Adipocyte (in vitro differentiated cells): ENCODE measurements around the gene FYN.

ENCODE experiments used
- DNase-seq: peaks from one replicate; pipeline ENCODE4 v3.0.0-alpha.2; 2015; ENCODE audit warnings: low read depth
- H3K27me3 ChIP-seq: replicated peaks from 2 replicates; pipeline ENCODE4 v1.7.0; 2013; ENCODE audit warnings: mild to moderate bottlenecking, low read length, moderate library complexity; ENCODE audit not compliant: control insufficient read depth, insufficient read depth
- H3K36me3 ChIP-seq: 2 replicates; pipeline ENCODE4 v1.7.0; 2013; ENCODE audit warnings: low read length, mild to moderate bottlenecking, moderate library complexity; ENCODE audit not compliant: control insufficient read depth, insufficient read depth, severe bottlenecking
- H3K4me1 ChIP-seq: 2 replicates; pipeline ENCODE4 v1.7.0; 2013; ENCODE audit warnings: mild to moderate bottlenecking, low read length, moderate library complexity; ENCODE audit not compliant: control insufficient read depth, insufficient read depth
- H3K4me3 ChIP-seq: 2 replicates; pipeline ENCODE4 v1.7.0; 2013; ENCODE audit warnings: mild to moderate bottlenecking, low read length, moderate library complexity
- H3K9ac ChIP-seq: 2 replicates; pipeline ENCODE4 v1.7.0; 2013; ENCODE audit warnings: mild to moderate bottlenecking, low read length, moderate library complexity
- H3K9me3 ChIP-seq: 2 replicates; pipeline ENCODE4 v1.7.0; 2013; ENCODE audit warnings: mild to moderate bottlenecking, low read length, moderate library complexity; ENCODE audit not compliant: control insufficient read depth

The FYN gene

DNA sequence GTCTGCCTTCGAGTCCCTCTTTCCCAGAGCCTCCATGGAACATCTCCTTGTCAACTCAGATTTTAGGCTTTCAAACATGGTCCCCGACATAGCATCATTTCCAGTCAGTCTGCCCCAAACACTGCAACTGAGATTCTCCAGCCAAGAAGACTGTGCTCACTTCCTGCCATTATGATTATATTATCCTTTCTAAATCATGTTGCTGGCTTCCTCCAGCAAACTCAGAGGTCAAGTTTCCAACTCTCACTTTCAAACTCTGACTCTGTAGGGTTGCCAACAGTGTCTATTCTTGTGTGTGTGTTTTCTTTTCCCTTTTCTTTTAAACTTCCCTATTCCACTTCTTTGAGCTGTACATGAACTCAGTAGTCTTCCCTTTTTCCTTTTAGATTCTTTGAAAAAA, 206.4 kb downstream of the FYN start:
- Histone ChIP-seq H3K27me3 (no peaks in the 10 kb centered on the region), H3K9ac (peak overlapping the region; percentile 38), H3K36me3 (peaks cover 40% of the 10 kb centered on the region), H3K4me1 (peaks cover 56% of the 10 kb centered on the region), H3K4me3 (peak overlapping the region; percentile 7), H3K9me3 (no peaks in the 10 kb centered on the region)
- DNase-seq, result no peak

DNA sequence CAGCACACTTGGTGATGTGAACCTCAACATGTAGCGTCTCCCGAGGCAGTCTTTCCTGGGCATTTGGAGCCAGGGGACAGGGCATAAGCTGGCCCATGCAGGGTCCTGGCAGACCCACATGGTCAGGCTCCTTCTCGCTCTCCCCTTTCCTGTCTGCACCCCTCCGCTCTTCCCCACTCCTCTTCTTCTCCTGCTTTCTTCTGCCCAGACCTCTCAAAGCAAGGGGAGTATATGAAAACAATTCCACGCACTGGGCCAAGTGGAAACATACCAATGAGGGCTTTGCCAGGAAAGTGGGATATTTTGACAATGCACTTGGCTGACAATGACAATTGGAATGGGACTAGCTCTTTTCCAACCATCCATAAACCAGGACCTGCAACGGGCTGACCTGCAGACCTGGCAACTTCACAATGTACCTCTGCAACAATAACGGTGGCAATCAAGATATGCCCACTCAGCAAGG, 208.7 kb downstream of the FYN start:
- no peaks in the 10 kb centered on the region for H3K27me3 ChIP-seq
- peaks cover 57% of the 10 kb centered on the region for H3K4me1 ChIP-seq
- peaks cover 31% of the 10 kb centered on the region for H3K36me3 ChIP-seq
- peak overlapping the region; percentile 67 for H3K9ac ChIP-seq
- H3K4me3 ChIP-seq, result peak overlapping the region; percentile 63
- H3K9me3 ChIP-seq, result no peaks in the 10 kb centered on the region
- no peak for DNase-seq

DNA sequence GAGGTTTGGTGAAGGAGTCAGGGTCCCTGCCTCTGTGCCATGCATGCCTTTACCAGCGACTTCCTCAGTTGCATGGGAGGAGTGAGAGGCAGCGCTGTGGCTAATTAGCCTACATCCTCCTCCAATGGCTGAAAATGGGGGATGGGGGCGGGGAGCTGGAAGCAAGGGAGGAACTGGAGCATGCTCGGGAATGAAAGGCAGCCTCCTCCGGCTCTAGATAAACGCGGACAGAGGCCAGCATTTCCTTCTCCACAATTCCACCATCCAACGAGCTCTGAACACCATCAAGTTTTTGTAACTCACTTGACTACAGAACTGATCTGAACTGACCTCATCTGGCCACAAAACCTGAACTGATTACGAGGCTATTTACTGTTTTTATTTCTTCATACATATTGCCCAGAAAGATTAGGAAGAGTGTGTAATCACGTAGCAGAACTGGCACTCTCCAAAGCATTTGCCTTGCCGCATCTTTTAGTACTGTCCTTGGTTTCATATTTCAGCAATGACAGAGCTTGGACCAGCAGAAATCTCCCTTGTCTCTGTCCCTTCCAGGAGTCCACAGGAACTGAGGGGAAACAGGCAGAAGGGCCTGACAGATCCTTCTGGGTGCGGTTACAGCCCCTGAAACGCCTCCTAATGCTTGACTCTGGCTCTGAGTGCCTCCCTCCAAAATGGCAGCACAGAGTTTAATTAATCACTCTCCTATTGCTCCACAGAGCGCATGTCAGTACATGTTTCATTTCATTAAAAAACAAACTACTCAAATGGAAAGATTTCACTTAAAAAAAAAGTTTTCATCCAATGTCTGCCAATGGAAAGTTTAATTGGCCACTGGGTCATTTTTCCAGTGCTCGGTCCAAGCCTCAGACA, 209.3 kb downstream of the FYN start:
- H3K9me3 ChIP-seq, result no peaks in the 10 kb centered on the region
- peak overlapping the region; percentile 67 for H3K9ac ChIP-seq
- H3K4me1 ChIP-seq, result peaks cover 60% of the 10 kb centered on the region
- peak overlapping the region; percentile 63 for H3K4me3 ChIP-seq
- peaks cover 27% of the 10 kb centered on the region for H3K36me3 ChIP-seq
- no peak for DNase-seq
- H3K27me3 ChIP-seq, result no peaks in the 10 kb centered on the region

DNA sequence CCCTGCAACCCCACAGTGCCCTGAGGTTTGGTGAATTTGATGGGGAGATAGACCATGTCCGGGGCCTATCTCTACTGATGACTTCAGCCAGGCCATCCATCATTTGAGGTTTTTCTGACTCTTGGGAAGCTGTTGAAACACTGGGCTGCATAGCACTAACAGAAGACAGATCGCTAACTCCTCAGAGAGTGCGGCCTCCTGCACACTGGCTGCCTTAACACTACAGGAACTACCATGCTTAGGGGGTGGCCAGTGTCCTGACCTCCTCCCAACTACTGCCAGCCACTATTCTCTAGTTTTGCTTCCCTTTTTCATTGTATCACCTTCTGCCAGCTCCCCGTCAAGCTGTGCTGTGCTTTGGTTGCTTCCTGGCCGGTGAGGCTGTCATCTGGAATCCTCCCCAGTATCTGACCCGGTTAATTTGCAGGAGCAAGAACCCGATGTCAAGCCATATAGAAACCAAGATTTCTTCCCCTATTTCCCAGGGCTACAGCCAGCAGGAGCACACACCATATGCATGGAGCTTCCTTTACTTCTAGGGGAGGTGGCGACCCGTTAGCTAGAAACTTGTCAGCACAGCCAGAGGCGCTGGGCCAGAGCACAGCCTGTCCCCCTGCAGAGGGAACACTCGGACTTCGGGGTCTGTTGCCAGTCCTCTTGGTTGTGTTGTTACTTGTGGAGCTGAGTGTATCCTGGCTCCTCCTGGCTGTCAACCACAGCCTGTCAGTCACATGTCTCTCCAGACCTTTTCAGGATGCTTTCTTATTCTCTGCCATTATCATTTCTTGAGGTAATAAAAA, 210.3 kb downstream of the FYN start:
- peaks cover 61% of the 10 kb centered on the region for H3K4me1 ChIP-seq

DNA sequence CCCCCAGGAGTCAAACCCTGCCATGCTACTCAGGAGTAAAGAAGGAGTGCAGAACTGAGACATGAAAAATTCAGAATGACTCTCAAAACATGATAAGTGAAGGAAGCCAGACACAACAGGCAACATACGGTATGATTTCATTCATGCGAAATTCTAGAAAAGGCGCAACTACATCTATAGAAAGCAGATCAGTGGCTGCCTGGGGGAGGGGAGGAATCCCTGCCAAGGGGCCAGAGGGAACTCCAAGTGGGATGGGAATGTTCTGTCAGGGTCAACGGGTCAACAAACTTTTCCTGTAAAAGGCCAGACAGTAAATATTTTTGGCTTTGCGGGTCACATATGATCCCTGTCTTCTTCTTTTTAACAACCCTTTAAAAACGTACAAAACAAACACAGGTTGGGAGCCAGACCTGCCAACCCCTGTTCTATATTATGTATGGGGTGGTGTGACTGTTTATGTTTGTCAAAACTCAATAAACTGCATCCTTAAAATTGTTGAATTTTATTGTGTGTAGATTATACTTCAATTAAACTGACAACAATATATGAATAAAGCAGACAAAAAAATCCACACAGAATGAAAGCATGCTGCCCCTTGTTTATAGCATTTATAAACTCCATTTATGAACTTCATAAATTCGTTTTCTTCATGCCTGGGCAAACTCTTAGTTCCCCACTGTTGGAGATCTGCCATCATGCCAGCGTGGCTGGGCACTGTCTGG, 211.0 kb downstream of the FYN start:
- H3K4me1 ChIP-seq, result peaks cover 64% of the 10 kb centered on the region
- H3K9me3 ChIP-seq, result no peaks in the 10 kb centered on the region
- no peak overlapping the region for H3K4me3 ChIP-seq
- DNase-seq, result no peak
- H3K9ac ChIP-seq, result peak overlapping the region; percentile 67
- H3K27me3 ChIP-seq, result no peaks in the 10 kb centered on the region
- H3K36me3 ChIP-seq, result peaks cover 18% of the 10 kb centered on the region

More for the DNA sequence above, 210.3 kb downstream of the FYN start:
- no peak for DNase-seq
- Histone ChIP-seq H3K4me3 (peak overlapping the region; percentile 63), H3K27me3 (no peaks in the 10 kb centered on the region), H3K9ac (peak overlapping the region; percentile 67), H3K9me3 (no peaks in the 10 kb centered on the region), H3K36me3 (peaks cover 24% of the 10 kb centered on the region)

DNA sequence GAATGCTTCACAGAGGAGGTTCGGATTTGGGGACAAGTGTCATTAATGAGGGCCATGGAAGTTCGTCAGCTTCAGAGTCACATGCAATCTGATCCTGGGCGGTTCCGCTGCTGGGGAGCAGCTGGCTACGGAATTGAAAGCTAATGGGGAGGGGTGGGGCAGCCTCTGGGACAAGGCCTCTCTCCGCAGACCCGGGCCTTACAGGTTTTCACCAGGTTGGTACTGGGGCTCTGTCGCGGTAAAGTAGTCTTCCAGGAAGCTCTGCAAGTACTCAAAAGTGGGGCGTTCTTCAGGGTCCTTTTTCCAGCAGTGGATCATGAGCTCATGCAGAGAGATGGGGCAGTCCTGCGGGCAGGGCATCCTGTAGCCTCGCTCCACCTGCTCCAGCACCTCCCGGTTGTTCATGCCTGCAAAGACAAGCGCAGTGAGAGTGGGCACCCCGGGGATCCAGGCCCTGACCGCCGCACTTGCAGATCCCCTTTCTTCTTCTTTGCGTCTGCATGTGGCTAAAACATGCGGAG, 211.7 kb downstream of the FYN start:
- H3K9ac ChIP-seq, result no peak overlapping the region
- H3K36me3 ChIP-seq, result peaks cover 17% of the 10 kb centered on the region
- no peak overlapping the region for H3K4me3 ChIP-seq
- no peaks in the 10 kb centered on the region for H3K27me3 ChIP-seq
- DNase-seq, result no peak
- no peaks in the 10 kb centered on the region for H3K9me3 ChIP-seq
- peaks cover 64% of the 10 kb centered on the region for H3K4me1 ChIP-seq

DNA sequence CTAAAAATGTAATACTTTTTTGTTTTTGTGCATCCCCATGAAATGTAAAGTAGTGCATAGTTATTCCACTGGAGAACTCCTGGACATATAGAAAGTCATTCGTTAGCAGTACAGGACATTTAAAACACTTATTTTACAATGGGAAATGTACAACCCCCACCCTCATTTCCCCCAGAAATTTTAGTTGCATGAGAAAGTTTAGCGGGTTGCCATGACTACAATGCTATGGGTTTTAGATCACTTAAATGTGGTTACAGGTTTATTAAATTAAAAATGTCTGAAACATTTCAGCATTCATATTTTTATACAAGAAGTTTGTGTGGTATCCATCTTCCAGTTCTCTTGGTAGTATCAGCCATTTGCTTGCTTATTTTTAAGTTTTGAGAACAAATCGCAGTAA, 212.7 kb downstream of the FYN start:
- no peaks in the 10 kb centered on the region for H3K27me3 ChIP-seq
- no peak for DNase-seq
- no peak overlapping the region for H3K9ac ChIP-seq
- peaks cover 11% of the 10 kb centered on the region for H3K36me3 ChIP-seq
- peaks cover 64% of the 10 kb centered on the region for H3K4me1 ChIP-seq
- no peak overlapping the region for H3K4me3 ChIP-seq
- no peaks in the 10 kb centered on the region for H3K9me3 ChIP-seq

DNA sequence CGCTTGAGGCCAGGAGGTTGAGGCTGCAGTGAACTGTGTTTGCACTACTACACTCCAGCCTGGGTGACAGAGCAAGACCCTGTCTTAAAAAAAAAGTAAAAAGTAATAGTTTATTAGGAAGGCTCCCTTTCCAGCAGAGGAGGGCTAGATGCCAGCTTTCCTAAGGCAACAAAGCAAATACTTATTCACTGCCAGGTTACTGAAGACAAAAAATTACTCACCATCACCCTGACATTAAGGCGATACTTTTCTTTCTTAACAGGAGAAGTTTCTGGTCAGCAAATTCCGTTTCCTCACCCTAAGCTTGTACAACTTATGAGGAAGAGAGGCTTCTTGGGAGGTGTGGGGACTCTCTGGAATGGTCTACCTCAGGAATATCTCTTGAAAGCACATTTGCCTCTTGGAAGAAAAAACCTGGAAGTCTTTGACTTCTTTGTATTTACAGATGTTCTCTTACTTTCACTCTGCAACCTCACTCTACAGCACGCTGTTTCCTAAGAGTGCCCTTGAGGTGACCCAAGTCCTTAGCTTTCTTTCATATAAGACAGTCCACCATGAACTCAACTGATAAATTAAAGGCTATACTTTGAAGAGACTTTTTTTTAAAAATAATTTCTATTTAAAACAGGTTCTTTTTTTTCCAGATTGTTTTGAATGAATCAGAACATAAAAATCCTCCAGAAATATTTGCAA, 214.6 kb downstream of the FYN start:
- peaks cover 11% of the 10 kb centered on the region for H3K36me3 ChIP-seq
- peaks cover 54% of the 10 kb centered on the region for H3K4me1 ChIP-seq

DNA sequence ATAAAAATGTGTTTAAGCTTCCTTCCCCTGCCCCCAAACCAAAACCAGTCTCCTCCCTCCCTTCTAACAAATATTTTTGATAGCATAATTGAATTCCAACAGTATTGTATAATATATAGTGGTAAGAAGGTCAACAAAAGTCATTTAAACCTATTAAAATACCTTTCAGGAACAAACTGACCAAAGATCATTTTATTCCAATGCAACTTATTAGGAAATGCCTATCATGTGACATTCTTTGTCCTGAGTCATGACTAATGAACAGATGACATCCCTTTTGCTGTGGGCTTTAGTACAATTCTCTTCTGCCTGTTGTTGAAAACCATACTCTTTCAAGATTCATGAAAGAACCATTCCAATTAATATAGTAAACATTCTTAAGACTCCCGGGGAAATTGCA, 216.1 kb downstream of the FYN start:
- DNase-seq, result peak; percentile 57
- no peak overlapping the region for H3K4me3 ChIP-seq
- peaks cover 47% of the 10 kb centered on the region for H3K4me1 ChIP-seq
- peak overlapping the region; percentile 52 for H3K9ac ChIP-seq
- peaks cover 11% of the 10 kb centered on the region for H3K36me3 ChIP-seq
- H3K27me3 ChIP-seq, result no peaks in the 10 kb centered on the region
- H3K9me3 ChIP-seq, result no peaks in the 10 kb centered on the region

More for the DNA sequence above, 214.6 kb downstream of the FYN start:
- no peak for DNase-seq
- H3K4me3 ChIP-seq, result peak overlapping the region; percentile 28
- peak overlapping the region; percentile 38 for H3K9ac ChIP-seq
- H3K9me3 ChIP-seq, result no peaks in the 10 kb centered on the region
- H3K27me3 ChIP-seq, result no peaks in the 10 kb centered on the region

DNA sequence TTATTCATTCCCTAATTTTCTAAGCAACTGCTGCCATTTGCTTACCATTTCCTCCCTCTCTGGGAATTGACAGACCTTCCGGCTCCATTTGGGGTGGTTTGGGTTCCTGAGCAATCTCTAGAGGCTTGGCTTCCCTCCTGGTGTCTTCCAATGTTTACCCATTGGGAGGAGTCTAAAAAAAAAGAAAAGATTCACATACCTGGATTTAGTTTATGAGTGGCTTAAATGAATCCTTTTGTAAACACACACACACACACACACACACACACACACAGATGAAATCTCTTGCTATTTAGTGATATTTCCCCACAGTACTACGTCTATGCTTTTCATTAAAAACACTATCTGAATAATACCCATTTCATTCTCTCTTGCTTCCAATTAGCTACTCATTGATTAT, 219.3 kb downstream of the FYN start:
- Histone ChIP-seq H3K9ac (no peak overlapping the region), H3K27me3 (no peaks in the 10 kb centered on the region), H3K36me3 (no peaks in the 10 kb centered on the region), H3K4me1 (peaks cover 40% of the 10 kb centered on the region), H3K4me3 (no peak overlapping the region), H3K9me3 (no peaks in the 10 kb centered on the region)
- DNase-seq, result no peak
